A172 (cell line): ENCODE results near the gene PRKCA. TPM values are rescaled to one million over a fixed set of nuclear protein-coding genes. Genes with fewer than 3 reads are reported as not detected.
"Not testable (repeated sequence)": the region's sequence is repeated elsewhere in the genome, so short reads cannot be mapped to it uniquely, and the experiment has no call there.

Experiments used
- DNase-seq: peaks from one replicate; pipeline ENCODE4 v3.0.0-alpha.2; 2015; ENCODE audit warnings: low spot score
- total RNA-seq: library from RNA; depleted of rRNA; stranded (reverse); fragments of >200 nt; shearing (Covaris generic); gene quantifications from 2 replicates; pipeline ENCODE4 v1.2.3, GENCODE V29; 2014

The PRKCA gene
- total RNA-seq, 1 experiment from 2014 or later, result 21.6 TPM

GRCh38 chr17:66713021-66713532 lies 410.7 kb downstream of the PRKCA start:
- DNase-seq, result not testable (repeated sequence)

DNA sequence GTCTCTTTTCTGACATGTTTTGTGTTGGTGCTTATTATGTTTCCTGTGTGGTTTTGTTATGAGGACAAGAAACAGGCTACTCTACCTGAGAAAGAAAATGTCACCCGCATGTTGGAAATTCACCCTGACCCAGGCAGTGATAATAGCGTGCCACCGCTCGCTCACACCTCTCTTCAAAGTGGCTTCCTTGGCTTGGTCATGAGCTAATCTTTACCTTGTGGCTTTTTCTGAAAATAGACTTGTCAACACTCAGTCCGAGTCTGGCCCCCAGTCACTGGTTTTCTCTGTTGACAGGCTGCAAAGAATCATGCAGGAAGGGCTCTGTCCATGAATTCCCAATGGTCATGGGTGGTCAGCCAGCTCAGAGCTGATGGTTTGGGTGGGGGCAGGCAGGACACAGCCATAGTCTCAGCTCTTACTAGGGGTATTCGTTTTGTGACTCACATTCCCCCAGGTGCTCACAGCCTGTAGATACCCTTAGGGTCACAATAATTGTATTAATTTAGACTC lies 411.2 kb downstream of the PRKCA start:
- DNase-seq, result no peak

GRCh38 chr17:66714046-66715023 lies 411.9 kb downstream of the PRKCA start:
- DNase-seq, result no peak

GRCh38 chr17:66715076-66715675 lies 412.8 kb downstream of the PRKCA start:
- DNase-seq, result no peak

DNA sequence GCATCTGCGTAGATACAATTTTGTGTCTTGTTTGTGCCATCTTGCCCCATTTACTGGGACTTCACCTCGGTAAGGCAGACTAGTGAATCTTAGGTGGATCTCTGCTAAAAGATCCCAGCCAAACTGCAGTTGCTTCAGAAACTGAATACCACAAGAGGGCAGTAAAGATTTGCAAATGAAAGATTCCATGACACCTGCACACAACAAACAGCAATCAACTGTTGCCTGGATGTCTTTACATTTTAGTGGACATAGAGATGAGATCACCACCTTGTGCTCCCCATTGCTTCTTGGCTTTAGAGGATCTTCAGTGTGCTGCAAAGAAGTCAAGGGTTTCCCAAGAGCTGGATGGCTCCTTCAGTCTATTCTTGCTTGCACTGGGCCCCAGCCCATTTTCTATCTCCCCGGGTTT lies 413.3 kb downstream of the PRKCA start:
- peak; percentile 66 for DNase-seq

DNA sequence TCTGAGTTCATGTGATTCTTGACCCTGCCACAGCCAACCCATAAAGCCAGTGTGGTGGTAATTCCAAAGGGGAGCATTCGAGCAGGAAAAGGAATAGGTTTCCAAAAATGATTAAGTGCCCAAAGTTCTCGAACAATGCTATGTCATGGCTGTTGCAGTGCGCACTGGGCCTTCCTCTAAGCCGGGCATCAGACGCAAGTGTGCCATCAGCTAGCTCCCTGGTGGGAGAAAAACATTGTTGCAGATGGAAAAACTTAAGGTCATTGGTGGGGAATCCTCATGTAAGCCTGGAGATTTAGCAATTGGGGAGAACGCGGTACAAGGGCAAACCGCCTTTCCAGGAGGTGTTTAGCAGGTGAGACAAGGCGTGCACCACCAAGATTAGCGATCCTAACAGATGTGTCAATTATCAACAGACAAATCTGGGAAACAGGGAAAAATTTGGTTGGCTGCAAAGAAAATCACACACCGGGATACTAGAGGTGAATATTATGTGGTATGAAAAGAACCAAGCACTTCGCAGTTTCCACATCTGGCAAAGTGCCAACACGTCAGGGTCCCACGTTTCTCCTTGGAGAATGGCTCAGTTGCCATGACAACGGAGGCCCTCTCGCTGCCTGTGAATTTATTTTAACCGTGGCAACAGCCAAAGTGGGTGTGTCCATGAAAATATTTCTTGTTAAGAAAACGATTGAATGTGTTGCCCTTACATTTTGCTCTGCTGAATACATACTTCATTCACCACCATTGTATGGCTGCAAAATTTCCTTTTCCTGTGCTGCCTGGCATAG lies 414.0 kb downstream of the PRKCA start:
- DNase-seq, result no peak

DNA sequence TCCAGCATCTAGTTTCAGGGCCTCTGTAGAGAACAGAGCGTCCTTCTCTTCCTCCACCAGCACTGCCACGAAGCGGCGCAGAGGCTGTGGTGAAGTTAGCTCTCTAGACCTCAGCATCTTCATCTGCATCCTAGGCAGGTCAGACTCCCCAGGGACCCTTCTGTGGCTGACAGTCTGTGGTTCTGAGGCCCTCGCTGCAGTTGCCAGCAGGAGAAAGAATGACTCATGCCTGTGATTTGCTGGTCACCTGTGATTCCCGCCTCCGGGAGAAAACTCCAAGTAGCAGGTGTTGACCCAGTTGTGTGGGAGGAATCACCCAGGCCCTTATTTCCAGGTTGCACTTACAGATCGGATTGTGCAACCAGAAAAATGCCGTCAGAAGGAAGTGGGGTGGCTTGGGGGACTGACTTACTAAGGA lies 415.2 kb downstream of the PRKCA start:
- peak; percentile 18 for DNase-seq

DNA sequence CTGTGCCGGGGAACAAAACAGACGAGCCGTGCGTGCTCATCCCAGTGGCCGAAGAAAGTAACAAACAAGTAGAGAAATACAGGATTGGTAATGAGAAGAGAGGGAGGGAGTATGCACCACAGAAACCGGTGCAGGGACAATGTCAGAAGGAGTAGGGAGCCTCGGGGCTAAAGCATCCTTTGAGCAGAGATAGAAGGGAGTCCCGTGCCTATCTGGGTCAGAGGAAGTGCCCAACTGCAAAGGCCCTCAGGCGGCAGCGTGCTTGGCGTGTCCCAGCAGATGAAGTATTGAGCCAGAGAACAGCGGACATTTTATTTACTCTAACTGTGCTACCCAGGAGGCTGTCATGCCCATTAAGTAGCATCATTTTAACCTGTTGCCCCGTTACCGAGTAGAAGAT lies 417.6 kb downstream of the PRKCA start:
- DNase-seq, result no peak

GRCh38 chr17:66720567-66720966 lies 418.2 kb downstream of the PRKCA start:
- no peak for DNase-seq

DNA sequence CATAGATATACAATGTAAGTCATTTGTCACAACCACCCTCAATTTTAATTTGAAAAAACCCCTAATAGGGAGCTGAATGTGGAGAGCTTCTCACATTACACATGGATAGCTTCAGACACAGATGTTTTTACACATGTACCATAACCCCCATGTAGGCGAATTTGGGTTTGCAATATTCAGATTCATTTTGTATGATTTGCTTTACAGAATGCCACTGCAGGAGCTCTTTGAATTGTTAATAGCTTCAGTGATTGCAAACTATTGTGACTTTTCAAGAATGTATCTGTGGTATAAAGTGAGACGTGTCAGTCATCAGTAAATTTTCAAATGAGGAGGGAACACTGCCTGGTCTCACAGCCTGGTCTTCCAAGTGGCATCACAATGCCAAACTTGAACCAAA lies 419.9 kb downstream of the PRKCA start:
- DNase-seq, result no peak

GRCh38 chr17:66724581-66725341 lies 422.3 kb downstream of the PRKCA start:
- no peak for DNase-seq

- not testable (repeated sequence) for DNase-seq
Observed at GRCh38 chr17:66725438-66725837, 423.0 kb downstream of the PRKCA start.

GRCh38 chr17:66725956-66726355 lies 423.5 kb downstream of the PRKCA start:
- no peak for DNase-seq

- DNase-seq, result no peak
Observed at GRCh38 chr17:66726371-66726770, 424.0 kb downstream of the PRKCA start.

DNA sequence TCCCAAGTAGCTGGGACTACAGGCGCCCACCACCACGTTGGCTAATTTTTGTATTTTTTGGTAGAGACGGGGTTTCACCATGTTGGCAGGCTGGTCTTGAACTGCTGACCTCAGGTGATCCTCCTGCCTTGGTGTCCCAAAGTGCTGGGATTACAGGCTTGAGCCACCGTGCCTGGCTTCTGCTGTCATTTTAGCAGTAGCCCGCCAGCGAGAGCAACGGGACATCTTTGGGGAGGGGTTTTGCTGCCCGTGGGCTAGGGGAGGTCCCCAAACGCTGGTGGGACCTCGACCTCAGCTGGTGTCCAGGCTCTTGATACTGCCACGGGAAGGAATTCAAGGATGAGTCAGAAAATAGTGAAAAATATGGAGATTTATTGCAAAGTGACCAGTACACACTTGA lies 424.4 kb downstream of the PRKCA start:
- no peak for DNase-seq

DNA sequence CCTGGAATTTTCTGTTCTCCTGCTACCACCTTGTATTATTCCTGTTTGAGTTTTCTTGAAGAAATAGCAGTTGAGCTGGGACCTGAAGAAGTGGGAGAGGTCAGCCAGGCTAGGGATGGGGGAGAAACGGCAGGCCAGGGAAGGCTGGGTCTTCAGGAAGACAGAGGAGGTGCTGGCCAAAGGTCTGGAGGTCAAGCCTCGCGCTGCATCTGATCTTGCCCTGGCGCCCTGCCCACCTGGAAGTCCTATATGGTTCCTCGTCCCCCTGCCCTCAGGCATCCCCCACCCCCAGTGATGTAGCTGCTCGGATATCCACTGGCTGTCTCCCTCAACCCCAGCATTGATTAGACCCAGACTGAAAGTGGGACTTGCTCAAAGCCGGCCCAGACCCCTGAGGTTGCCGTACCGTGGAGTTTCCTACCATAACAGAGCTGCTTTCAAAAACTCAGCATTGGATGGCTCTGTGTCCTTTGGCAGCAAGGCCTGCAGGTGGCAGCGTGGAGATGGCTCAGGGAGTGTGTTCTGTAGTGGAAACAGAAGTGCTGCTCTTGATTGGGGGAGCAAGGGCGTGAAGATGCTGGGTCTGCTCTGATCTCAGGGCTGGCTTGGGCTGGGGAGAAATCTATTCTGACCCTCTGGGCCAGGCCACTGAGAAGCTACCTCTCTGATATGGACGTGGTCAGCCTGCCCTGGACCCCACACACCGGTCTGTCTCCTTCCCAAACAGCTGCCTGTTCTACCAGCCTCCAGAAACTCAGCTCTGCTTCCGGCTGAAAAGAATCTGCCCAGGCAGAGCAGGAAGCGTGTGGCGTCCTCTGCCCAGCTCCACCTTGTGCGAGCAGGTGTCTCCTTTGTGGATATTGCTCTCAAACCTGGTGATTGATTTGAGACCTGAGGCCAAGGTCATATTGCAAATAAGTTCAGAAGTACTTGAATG lies 425.5 kb downstream of the PRKCA start:
- peak; percentile 34 for DNase-seq

- DNase-seq, result no peak
Observed at GRCh38 chr17:66730461-66730923, 428.1 kb downstream of the PRKCA start.

GRCh38 chr17:66733759-66734158 lies 431.3 kb downstream of the PRKCA start:
- DNase-seq, result no peak

DNA sequence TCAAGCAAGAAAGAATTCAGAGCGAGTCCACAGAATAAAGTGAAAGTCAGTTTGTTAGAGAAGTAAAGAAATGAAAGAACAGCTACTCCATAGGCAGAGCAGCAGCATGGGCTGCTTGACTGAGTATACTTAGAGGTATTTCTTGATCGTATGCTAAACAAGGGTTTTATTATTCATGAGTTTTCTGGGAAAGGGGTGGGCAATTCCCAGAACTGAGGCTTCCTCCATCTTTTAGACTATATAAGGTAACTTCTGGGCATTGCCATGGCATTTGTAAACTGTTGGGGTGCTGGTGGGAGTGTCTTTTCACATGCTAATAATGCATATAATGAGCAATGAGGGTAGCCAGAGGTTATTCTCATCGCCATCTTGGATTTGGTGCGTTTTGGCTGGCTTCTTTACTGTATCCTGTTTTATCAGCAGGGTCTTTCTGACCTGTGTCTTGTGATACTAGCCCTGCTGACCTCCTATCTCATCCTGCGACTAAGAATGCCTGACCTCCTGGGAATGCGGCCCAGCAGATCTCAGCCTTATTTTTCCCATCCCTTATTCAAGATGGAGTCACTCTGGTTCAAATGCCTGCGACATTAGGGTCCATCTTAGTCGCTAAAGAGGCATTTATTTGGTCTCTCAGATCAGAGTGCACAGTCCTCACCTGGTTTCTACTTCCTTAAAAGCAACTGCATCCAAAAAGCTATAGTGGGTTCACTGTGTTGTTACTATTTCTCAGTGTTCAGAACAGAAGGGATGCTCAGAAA lies 432.0 kb downstream of the PRKCA start:
- no peak for DNase-seq
